T1000 (cell line): Measurements from ENCODE around the gene SOCS3.

Experiments used
- DNase-seq: peaks from one replicate; lab custom pipeline; 2025; ENCODE audit warnings: mixed read lengths; lab: John Stamatoyannopoulos, UW

SOCS3 gene

DNA sequence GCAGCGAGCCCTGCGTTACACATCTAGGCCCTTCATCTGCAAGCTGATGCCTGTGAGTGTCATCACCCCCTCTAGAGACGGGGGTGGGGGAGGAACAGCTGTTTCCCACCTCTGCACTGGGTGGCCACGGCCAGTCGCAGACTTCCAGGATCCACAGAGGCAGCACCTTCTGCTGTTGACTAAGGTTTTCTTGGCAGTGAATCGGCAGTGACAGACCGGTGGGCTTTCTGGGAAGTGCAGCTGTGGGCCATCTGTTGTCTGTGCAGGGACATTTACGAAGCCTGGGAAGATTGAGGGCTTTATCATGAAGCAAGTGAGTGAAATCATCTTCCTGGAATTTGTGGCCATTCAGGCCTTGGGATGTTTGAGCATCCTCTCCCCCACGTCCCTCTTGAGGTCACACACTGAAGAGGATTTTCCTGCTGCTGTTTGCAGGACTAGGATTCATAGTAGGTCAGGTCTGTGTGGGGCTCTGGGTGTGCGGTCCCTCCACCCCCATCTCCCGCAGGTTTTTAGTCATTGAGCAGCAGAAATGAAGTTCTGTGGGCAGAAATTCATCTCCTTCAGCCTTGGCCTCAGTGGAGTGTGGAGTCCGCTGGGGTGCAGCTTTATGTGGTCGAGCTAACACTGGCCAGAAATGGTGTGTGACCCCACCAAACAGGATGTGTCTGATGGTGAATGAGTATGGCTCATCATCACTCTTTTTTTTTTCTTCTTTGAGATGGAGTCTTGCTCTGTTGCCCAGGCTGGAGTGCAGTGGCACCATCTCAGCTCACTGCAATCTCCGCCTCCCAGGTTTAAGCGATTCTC, 30.6 kb upstream of the SOCS3 start:
- peak; percentile 57 for DNase-seq

GRCh38 chr17:78387977-78388941, 28.4 kb upstream of the SOCS3 start:
- DNase-seq: no peak

- DNase-seq: no peak
These were observed 24.8 kb upstream of the SOCS3 start for GRCh38 chr17:78384479-78385175.

- DNase-seq: no peak
These were observed 24.0 kb upstream of the SOCS3 start for GRCh38 chr17:78383725-78384471.

DNA sequence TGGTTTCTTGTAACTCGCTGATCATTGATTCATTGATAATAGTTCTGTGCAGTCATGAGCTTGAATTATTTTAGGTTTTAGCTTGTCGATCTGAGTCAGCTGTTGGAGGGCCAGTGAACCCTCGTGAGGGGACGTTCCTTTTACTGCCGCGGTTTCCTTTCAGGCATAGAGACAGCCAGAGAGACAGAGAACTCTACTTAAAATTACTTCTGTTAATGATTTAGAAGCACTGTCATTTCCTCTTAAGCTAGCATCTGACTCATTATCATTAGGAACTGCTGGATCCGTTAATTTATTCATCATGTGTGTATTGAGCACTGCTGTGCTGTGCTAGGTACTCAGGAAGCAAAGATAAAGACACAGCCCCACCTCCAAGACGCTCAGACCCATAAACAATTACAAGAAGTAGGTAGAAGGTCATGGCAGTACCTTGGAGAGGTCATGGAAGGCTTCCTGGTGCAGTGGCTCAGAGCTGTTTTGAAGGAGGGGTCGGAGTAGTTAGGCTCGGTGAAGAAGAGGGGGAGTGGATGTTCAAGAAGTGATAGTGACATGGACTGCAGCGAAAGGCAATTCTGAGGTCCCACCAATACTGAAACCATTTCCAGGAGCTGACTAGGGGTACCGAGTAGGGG, 21.8 kb upstream of the SOCS3 start:
- DNase-seq: no peak

DNA sequence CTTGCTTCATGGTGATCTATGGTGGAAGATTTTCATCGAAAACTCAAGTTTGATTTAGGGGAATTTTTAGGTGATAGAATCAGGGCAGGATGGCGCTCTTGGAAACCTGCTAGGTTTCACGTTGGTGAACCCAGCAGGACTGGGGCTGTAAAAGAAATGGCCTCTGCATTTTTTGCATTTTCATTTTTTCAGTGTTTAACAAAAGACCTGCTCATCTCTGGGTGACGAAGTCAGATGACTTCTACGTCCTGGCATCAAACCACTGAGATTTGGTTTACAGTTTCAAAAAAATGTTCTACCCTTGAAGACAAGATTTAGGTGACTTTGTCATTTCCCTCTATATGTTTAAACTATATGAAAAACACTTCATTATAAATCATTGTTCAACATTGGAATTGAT, 20.5 kb upstream of the SOCS3 start:
- no peak for DNase-seq

DNA sequence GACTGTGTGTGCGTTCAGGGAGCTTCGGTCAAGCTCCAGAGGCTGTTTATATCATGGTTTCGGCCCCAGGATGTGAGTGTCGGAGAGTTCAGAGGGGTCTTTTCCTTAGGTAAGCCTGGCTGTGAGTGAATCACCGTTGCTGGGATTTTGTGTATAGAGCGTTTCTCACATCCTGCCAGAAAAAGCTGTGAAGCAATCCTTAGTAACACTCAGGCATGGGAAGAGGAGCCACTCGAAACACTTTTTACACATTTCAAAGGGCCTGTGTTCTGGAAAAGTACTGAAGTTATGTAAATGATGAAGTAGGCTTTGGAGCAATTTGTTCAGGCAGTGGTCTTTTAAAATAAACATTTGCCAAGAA, 19.2 kb upstream of the SOCS3 start:
- no peak for DNase-seq

- peak; percentile 60 for DNase-seq
These were observed 18.6 kb upstream of the SOCS3 start, which contains the start of gene PGS1 for GRCh38 chr17:78378225-78379130. TSS of gene PGS1 (plus strand) at chr17:78378649. CDS start at chr17:78378666, 17 bp downstream.

- DNase-seq: no peak
These were observed 18.0 kb upstream of the SOCS3 start for GRCh38 chr17:78377858-78378224.

GRCh38 chr17:78376161-78376560, 16.3 kb upstream of the SOCS3 start:
- DNase-seq: no peak

- DNase-seq: peak; percentile 26
These were observed 15.7 kb upstream of the SOCS3 start for GRCh38 chr17:78375401-78376151.

GRCh38 chr17:78374631-78375274, 14.9 kb upstream of the SOCS3 start:
- DNase-seq: no peak

- DNase-seq: no peak
These were observed 14.3 kb upstream of the SOCS3 start for GRCh38 chr17:78374189-78374588.

DNA sequence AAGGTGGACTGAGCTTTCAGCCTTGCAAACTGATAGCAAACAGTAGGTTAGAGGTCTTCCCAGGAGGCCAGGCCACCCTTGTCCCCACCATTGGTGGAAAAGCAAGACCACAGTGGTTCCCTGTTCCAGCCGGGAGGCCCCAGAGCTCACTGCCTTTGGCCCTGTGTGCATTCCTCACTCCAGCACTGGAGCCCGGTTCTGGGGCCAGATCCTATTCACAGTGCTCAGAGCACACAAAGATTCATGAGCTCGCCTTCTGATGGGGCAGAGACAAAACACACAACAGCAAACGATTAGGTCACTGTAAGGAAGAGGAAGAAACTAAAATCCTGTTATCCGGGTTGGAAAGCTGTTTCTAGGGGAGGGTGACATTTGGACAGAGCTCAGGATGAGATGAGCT, 13.0 kb upstream of the SOCS3 start:
- no peak for DNase-seq

GRCh38 chr17:78371056-78371455, 11.2 kb upstream of the SOCS3 start:
- no peak for DNase-seq

- DNase-seq: no peak
These were observed 10.0 kb upstream of the SOCS3 start for GRCh38 chr17:78369791-78370381.

DNA sequence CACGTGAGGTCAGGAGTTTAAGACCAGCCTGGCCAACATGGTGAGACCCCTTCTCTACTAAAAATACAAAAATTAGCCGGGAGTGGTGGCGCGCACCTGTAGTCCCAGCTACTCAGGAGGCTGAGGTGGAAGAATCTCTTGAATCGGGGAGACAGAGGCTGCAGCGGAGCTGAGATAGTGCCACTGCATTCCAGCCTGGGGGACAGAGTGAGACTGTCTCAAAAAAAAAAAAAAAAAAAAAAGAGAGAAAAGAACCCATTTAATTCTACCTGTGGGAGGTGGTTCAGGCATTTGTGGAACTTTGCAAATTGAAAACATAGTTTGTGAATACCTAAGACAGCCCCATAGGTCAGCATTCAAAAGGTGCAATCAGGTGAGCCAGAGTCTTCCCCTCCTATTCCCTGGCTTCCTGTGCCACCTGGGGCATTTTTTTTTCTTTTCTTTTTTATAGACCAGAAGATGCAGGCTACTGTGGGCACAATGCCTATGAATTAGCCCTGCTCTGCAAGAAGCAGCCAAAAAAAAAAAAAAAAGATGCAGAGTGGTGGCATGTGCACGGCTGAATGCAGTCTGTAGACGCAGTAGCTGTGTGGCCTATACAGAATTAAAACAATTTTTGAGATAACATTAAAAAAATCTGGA, 9.1 kb upstream of the SOCS3 start:
- no peak for DNase-seq

- no peak for DNase-seq
These were observed 8.5 kb upstream of the SOCS3 start for GRCh38 chr17:78368348-78368747.
